NCI-H1694 treated with DMSO at 0.1 percent for 48 hours (cell line): Measurements from ENCODE around the gene FBL.
"Not testable (repeated sequence)": the region's sequence is repeated elsewhere in the genome, so short reads cannot be mapped to it uniquely, and the experiment has no call there.

Experiments used
- DNase-seq: peaks from one replicate; lab custom pipeline; 2025; lab: John Stamatoyannopoulos, UW

Gene FBL

GRCh38 chr19:39824143-39825092 lies 21.8 kb downstream of the FBL start:
- peak; percentile 95 for DNase-seq

GRCh38 chr19:39823686-39824085 lies 22.5 kb downstream of the FBL start:
- DNase-seq = no peak

- DNase-seq = no peak
Observed at GRCh38 chr19:39820696-39821095, 25.5 kb downstream of the FBL start.

GRCh38 chr19:39819786-39820185 lies 26.4 kb downstream of the FBL start:
- DNase-seq = no peak

- no peak for DNase-seq
Observed at GRCh38 chr19:39818626-39819097, 27.5 kb downstream of the FBL start.

- DNase-seq = no peak
Observed at GRCh38 chr19:39817888-39818561, 28.2 kb downstream of the FBL start.

- no peak for DNase-seq
Observed at GRCh38 chr19:39816287-39817048, 29.7 kb downstream of the FBL start.

GRCh38 chr19:39814595-39814994 lies 31.6 kb downstream of the FBL start:
- no peak for DNase-seq

GRCh38 chr19:39814111-39814510 lies 32.1 kb downstream of the FBL start:
- not testable (repeated sequence) for DNase-seq

GRCh38 chr19:39813264-39813993 lies 32.8 kb downstream of the FBL start:
- DNase-seq = no peak

- DNase-seq = no peak
Observed at GRCh38 chr19:39811064-39811463, 35.1 kb downstream of the FBL start.

- no peak for DNase-seq
Observed at GRCh38 chr19:39810424-39810823, 35.8 kb downstream of the FBL start.

GRCh38 chr19:39809368-39809767 lies 36.8 kb downstream of the FBL start:
- DNase-seq = no peak

- DNase-seq = not testable (repeated sequence)
Observed at GRCh38 chr19:39808688-39809087, 37.5 kb downstream of the FBL start.

GRCh38 chr19:39807846-39808364 lies 38.3 kb downstream of the FBL start:
- no peak for DNase-seq

GRCh38 chr19:39805104-39805503 lies 41.1 kb downstream of the FBL start:
- DNase-seq = no peak

- DNase-seq = no peak
Observed at GRCh38 chr19:39802958-39803357, 43.2 kb downstream of the FBL start.

GRCh38 chr19:39797083-39797482 lies 49.1 kb downstream of the FBL start:
- DNase-seq = no peak

- no peak for DNase-seq
Observed at GRCh38 chr19:39796000-39796498, 50.1 kb downstream of the FBL start.

- DNase-seq = no peak
Observed at GRCh38 chr19:39795001-39795400, 51.2 kb downstream of the FBL start.

- peak; percentile 83 for DNase-seq
Observed at GRCh38 chr19:39792999-39793546, 53.1 kb downstream of the FBL start.
